Measurements from ENCODE around the gene ANKRD30A. TPM values are rescaled to one million over a fixed set of nuclear protein-coding genes. Genes with fewer than 3 reads are reported as not detected.
"Not testable (repeated sequence)": the region's sequence is repeated elsewhere in the genome, so short reads cannot be mapped to it uniquely, and the experiment has no call there.

Gene ANKRD30A, protein sequence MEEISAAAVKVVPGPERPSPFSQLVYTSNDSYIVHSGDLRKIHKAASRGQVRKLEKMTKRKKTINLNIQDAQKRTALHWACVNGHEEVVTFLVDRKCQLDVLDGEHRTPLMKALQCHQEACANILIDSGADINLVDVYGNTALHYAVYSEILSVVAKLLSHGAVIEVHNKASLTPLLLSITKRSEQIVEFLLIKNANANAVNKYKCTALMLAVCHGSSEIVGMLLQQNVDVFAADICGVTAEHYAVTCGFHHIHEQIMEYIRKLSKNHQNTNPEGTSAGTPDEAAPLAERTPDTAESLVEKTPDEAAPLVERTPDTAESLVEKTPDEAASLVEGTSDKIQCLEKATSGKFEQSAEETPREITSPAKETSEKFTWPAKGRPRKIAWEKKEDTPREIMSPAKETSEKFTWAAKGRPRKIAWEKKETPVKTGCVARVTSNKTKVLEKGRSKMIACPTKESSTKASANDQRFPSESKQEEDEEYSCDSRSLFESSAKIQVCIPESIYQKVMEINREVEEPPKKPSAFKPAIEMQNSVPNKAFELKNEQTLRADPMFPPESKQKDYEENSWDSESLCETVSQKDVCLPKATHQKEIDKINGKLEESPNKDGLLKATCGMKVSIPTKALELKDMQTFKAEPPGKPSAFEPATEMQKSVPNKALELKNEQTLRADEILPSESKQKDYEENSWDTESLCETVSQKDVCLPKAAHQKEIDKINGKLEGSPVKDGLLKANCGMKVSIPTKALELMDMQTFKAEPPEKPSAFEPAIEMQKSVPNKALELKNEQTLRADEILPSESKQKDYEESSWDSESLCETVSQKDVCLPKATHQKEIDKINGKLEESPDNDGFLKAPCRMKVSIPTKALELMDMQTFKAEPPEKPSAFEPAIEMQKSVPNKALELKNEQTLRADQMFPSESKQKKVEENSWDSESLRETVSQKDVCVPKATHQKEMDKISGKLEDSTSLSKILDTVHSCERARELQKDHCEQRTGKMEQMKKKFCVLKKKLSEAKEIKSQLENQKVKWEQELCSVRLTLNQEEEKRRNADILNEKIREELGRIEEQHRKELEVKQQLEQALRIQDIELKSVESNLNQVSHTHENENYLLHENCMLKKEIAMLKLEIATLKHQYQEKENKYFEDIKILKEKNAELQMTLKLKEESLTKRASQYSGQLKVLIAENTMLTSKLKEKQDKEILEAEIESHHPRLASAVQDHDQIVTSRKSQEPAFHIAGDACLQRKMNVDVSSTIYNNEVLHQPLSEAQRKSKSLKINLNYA (N-terminal part only)
- total RNA-seq = not detected

DNA sequence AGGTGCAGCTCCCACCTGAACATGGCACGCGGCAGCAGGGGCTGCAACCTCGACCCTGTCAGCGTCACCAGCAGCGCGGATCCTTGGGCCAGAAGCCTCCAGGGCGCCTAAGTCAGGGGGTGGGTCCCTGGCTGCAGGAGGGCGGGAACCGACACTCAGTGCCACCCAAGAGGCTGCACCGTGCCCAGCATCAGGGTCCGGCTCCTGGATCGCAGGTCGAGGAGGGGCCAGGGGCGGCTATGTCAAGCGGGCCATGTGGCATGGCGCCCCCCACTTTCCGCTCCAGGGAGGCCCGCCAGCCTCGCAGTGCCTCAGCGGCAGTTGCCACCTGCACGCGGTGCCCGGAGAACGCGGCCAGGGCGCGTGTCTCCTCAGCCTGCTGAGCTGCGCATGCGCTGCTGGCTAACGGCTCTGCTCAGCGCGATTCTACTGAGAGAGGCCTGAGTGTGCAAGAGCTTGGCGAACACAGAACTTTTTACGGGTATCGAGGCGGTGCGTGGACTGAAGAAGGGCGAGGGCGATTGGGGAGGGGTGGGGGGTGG lies at the start of gene ANKRD30A:
ANKRD30A (plus strand) TSS at position 408 of the 542 bp plus-strand sequence. CDS start 190 bp downstream, outside the sequence.
- no peak for DNase-seq

DNA sequence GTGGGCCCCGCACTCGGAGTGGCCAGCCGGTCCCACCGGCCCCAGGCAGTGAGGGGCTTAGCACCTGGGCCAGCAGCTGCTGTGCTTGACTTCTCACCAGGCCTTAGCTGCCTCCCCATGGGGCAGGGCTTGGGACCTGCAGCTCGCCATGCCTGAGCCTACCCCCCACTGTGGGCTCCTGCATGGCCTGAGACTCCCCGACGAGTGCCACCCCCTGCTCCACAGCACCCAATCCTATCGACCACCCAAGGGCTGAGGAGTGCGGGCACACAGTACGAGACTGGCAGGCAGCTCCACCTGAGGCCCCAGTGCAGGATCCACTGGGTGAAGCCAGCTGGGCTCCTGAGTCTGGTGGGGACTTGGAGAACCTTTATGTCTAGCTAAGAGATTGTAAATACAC lies 49.3 kb upstream of the ANKRD30A start:
- not testable (repeated sequence) for DNase-seq

DNA sequence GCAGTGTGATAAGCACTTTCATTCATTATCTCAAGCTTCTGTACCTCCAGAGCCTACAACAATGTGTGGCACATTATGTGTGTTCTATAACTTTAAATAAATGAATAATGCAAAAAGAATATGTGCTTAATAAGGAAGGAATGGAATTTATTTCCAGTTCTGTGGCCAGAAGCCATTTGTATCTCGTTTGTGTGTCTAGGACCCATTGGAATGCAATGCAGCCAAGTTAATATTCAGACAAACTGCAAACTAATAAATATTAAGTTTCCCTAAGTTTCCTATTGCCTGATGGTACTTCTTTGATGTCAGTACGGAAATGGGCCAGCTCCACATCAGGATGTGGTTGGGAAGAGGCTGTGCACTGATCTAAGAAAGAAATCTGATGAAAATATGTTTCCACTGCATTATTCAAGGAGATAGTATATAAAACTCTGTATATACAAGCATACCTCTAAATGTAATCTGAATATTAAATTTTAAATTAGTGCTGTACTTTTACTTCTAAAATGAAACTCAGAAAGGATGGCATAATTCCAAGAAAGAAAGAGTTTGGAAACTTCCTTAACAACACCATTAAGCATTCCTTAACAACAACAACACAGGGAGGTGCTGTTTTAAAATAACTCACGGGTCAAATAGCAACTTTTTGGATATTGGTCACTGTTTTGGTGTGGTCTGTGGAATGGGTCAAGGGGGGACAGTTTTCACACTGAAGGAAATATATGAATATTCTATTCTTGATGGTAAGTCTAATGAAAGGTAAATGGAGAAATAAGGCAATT lies 29.4 kb upstream of the ANKRD30A start:
- no peak for DNase-seq

DNA sequence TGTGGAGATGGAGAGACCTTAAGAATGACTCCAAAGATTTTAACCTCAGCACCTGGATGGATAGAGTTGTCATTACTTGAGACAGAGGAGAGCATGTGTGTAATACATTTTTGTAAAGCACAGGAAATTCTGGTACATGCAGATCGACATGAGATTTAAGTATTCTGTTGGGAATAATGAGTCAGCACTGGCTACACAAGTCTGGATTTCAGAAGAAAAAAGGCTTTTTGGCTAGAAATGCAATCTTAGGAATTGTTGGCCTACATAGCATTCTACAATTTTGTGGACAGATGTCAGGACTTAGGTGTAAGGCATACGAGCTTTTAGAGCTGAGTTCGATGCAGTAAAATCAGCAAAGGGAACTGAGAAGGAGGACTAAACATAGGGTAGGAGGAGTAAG lies 24.1 kb upstream of the ANKRD30A start:
- no peak for DNase-seq

DNA sequence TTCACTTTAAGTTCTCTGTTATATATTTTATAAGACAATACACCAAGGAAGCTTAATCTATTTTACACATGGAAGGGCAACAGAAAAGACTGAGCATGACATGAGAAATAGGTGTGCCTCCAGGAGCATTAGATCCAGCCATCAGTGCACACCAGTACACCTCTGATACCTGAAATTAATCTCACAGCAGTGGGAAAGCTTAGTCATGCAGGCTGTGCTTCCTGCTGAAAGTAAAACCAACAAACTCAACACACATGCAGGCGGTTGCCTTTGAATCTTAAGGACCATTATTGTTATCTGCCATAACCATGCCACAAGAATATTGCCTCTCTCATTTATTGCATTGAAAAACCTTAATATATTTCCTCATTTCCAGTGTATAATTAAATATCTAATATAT lies 16.4 kb upstream of the ANKRD30A start:
- DNase-seq = no peak

DNA sequence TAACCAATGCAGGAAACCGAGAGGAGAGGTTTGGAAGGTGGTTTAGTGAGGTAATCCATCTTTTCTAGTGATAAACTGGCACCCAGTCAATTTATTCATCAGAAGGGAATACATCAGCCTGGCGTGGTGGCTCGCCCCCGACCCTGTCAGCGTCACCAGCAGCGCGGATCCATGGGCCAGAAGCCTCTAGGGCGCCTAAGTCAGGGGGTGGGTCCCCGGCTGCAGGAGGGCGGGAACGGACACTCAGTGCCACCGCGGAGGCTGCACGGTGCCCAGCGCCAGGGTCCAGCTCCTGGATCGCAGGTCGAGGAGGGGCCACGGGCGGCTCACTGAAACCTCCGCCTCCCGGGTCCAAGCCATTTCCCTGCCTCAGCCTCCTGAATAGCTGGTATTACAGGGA lies 866 bp upstream of the ANKRD30A start:
- no peak for DNase-seq

DNA sequence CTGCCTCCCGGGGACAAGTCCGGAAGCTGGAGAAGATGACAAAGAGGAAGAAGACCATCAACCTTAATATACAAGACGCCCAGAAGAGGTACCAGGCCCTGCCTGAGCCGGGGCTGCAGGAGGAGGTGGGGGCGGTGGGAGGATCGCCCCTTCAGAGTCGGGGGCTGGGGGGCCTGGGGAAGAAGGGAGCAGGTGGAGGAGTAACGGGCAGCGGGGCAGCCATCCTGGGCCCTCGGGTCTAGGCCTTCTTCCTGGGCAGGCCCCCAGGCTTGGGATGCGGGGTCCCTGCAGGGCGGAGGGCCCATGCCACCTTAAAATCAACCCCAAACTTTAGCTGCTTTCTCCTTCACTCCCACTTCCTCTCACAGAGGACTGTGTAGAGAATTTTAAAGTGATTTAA lies 523 bp downstream of the ANKRD30A start:
- no peak for DNase-seq

DNA sequence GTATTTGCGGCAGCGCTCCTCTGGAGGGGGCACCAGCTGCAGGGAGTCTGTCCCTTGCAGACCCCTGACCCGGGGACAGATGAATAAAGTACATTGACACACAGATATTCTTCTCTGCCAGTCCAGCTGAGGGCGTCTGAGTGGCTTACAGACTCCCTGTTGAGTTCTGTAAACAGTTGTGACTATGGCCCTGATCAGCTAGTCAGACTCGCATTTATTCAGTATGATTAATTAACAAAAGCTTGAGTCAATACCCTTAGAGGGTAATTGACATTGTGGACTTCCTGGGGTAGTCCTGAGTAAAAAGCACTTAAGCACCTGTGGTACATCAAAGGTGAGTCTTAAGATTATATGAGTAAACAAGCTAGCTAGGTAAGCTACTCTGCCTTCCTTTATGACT lies 21.0 kb downstream of the ANKRD30A start:
- DNase-seq = no peak

DNA sequence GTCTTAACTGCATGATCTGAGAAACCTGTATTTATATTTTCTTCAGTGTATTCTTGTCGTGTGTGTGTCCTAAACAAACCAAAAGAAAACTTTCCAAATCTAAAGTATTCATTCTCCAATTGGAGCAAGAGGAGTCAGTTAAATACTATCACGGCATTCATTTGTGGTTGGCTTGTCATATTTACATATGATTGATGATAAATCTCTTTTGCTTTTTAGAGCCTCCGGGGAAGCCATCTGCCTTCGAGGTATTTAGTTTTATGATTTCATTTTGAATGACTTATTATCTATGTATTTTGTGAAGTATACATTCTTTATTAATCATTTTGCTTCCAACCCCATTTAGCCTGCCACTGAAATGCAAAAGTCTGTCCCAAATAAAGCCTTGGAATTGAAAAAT lies 37.0 kb downstream of the ANKRD30A start:
- DNase-seq = not testable (repeated sequence)

DNA sequence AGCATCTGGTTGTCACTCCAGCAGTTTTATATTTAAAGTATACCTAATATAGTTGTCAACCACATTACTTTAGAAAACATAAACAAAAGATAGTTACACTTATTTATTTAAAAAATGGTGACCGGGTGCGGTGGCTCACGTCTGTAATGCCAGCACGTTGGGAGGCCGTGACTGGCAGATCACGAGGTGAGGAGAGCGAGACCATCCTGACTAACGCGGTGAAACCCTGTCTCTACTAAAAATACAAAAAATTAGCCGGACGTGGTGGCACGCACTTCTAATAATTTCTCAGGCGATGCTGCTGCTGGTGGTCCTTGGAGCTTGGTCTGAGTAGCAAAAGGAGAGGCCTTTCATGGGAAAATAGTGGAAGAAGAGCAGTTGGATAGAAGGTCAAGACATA lies 46.5 kb downstream of the ANKRD30A start:
- DNase-seq = not testable (repeated sequence)

DNA sequence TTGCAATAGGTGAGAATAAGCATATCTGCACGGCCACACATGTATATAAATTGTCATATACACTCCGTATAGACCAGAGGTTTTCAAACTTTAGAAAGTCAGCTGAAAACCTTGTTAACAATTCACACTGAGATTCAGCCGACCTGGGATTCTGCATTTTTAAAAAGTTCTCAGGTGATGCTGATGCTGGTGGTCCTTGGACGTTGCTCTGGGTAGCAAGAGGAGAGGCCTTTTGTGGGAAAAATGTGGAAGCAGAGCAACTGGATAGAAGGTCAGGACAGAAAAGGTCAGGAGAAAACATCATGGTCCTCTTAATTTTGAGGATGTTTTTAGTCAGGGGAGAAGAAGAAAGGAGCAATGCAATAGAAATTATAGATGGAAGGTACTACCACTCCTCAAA lies 52.9 kb downstream of the ANKRD30A start:
- DNase-seq = not testable (repeated sequence)

DNA sequence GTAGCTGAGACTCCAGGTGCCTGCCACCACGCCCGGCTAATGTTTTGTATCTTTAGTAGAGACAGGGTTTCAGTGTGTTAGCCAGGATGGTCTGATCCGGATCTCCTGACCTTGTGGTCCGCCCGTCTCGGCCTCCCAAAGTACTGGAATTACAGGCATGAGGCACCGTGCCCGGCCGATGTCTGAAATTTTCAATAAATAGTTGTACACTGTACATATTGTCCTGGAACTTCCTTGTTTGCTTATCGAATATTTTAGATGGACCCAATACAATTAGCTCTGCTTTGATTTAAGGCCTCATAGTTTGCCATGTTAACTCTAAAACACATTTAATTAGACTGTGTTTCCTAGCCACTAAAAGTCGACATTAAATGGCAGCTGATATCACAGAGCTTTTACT lies 57.3 kb downstream of the ANKRD30A start:
- DNase-seq = not testable (repeated sequence)

DNA sequence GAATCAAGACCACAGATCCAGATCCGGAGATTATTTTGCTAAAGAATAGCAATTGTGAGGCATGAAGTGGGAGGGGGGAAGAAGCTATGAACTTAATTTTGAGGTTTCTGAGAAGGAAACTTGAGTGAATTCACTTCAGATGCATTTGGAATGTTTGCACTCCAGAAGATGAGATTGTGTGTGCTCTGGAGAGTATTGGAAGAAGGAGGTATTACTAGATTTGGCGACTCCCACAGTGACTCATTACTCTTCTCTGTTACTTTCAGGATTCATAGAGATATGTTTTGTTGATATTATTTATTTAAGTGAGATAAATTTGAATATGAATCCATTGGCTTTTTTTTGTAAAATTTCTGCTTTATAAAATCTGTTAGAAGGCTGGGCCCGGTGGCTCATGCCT lies 80.7 kb downstream of the ANKRD30A start:
- no peak for DNase-seq

DNA sequence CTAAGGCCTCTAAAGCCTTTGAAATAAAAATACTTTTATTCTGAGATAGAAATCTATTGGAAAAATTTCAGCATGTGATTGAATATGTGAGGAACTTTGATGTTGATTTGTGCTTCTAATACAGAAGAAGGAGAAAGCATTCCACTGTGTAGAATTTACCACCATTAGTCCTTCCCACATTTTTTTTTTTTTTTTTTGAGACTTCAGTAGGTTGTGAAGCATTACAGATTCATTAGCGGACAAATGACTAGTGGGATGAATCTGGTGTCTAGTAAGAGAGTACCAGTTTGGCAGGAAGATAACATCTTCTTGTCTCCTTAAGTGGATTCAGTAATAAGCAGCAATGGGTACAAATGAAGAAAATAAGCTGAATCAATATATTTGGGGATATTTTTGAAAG lies 95.5 kb downstream of the ANKRD30A start:
- no peak for DNase-seq

DNA sequence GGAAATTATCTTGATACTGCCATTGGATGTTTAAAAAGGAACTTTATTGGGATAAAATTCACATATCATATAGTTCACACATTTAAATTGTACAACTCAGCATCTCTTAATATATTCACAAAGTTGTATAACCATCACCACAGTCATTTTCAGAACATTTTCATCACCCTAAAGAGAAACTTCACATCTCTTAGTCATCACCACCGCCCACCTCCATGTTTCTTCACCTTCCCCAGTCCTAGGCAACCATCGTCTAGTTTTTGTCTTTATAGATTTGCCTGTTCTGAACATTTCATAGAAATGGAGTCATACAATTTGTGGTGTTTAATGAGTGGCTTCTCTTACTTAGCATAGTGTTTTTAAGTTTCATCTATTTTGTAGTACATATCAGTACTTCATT lies 96.6 kb downstream of the ANKRD30A start:
- no peak for DNase-seq

DNA sequence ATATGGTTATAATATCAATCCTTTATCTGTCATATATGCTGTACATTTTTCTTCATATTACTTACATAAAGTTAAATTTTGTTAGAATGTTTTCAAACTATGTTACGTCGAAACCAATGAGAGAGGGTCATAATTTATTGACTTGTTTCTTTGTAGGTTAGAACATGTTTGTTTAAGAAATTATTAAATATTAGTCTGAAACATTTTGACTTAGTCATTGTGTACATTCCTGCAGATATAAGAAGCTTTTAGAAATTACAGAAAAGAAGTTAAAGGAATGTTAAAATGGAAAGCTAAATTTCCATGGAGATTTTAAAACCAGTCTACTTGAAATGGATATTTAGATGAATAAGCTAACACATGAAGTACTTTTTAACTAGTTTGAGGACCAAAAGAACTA lies 99.8 kb downstream of the ANKRD30A start:
- DNase-seq = no peak

DNA sequence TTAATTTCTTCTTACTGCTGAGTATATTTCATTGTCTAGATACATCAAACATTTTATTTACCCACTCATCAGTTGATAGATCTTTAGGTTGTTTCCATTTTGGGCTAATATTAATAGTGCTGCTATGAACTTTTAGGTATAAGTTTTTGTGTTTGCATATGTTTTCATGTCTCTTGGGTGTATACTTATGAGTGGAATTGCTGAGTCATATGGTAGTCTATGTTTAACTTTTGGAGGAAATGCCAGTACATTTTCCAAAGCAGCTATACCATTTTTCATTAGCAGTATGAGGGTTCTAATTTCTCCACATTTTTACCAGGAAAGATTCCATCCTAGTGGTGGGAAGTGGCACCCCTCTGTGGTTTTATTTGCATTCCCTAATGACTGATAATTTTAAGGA lies 101.1 kb downstream of the ANKRD30A start:
- DNase-seq = no peak

DNA sequence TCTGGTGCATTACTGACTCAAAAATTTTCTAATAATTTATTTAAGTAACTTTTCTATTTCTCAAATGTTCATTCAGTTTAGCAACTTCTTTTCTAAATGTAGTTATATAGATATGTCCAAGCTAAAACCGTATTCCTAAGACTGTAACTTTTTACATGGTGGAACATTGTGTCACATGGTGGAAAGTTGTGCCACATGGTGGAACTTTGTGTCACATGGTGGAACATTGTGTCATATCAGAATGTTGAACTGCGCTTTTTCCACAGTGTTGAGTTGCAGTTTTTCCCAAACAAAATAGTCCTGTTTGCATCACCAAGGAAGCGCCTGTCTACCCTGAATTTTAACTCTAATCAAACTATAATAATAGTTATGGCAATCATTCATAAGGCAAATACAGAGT lies 109.3 kb downstream of the ANKRD30A start:
- DNase-seq = no peak

DNA sequence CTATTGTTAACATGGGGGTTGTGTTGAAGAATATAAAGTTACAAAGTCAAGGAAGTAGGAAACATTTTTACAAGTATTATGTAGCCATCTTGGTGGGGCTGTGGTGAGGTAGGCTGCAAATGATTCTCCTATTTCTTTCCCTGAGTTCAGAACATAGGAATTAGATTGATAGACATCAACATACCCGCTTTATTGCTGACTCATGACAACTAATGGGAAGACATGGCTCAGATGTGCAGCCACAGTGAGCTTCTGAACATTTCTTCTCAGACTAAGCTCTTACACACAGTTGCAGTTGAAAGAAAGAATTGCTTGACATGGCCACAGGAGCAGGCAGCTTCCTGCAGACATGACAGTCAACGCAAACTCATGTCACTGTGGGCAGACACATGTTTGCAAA lies 110.7 kb downstream of the ANKRD30A start:
- no peak for DNase-seq

DNA sequence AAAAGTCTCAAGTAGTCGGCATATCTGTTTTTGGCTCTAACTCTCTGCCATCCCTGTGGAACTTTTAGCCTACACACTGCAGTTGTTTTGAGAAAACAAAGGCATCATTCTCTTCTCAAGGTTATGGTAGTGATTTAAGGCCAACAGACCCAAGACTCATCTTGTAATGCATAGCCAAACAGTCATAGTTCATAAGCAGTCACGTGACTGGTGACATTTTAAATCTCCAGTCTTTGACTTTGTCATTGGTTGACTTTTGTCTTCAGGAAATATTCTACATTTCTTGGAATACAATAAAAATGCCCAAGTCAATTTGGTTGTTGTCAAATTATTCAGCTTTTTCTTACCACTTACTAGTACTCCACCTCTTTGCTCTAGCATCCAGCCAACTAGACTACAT lies 114.8 kb downstream of the ANKRD30A start:
- no peak for DNase-seq

DNA sequence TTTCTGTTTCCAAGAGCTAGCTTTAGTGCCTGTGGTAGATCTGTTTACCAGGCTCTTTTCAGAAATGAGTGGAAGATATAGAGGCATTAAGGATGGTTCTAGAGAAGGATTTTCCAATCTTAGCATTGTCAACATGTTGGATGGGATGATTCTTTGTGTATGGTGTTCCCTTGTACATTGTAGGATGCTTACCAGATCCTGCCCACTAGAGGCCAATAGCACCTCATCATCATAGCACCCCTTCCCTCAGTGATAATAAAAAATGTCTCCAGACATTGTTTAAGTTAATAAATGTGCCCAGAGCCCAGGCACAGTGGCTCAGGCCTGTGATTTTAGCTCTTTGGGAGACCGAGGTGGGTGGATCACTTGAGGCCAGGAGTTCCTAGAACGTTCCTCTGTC lies 121.2 kb downstream of the ANKRD30A start:
- DNase-seq = no peak

DNA sequence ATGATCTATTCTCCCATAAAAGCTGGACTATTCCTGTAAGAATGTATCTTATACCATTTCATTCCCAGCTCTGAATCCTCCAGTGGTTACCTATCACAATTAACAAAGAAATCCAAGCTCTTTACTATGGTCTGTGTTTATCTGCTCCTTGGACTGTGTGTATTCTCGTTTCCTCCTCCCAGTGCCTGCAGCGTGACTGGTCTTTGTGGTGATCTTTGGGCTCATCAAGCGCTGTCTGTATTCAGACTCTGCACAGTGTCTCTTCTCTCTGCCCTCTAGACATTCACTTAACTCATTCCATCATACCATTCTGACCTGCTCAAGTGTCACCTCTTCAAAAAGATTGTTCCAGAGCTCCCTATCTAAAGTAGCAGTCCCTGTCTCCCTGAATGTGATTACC lies 130.4 kb downstream of the ANKRD30A start:
- DNase-seq = not testable (repeated sequence)
